Loucy (cell line): ENCODE data around the gene NKX1-2.

Experiments used
- CTCF ChIP-seq: fragments of 200-600 bp; sonication (generic); conservative IDR thresholded peaks from 2 replicates; pipeline ENCODE4 v1.5.1; 2014; ENCODE audit warnings: mild to moderate bottlenecking, antibody characterized with exemption, low read length
- EZH2phosphoT487 ChIP-seq: fragments of 200-600 bp; IDR thresholded peaks from 2 replicates; pipeline ENCODE4 v1.6.1; 2018; ENCODE audit warnings: antibody characterized with exemption, mild to moderate bottlenecking, moderate library complexity, borderline replicate concordance

GRCh38 chr10:124464028-124464965, 14.5 kb upstream of the NKX1-2 start:
- no peak for TF ChIP-seq CTCF
- TF ChIP-seq EZH2phosphoT487, result no peak
